CD4-positive, alpha-beta memory T cell (primary cell): ENCODE results near the gene KIAA0319L. TPM values are rescaled to one million over a fixed set of nuclear protein-coding genes. Genes with fewer than 3 reads are reported as not detected.

ENCODE experiments used
- CTCF ChIA-PET: fragments of 350-600 bp; sonication (Branson Sonifier 250); formaldehyde crosslinking; loops from one replicate; lab custom pipeline; 2021; ENCODE audit warnings: inconsistent platforms; ENCODE audit not compliant: partially characterized antibody; lab: Charles Lee
- POLR2A ChIA-PET: fragments of 350-600 bp; sonication (Branson Sonifier 250); formaldehyde crosslinking; loops from one replicate; lab custom pipeline; 2021; ENCODE audit not compliant: partially characterized antibody; lab: Charles Lee
- DNase-seq, 5 donors: peaks; one replicate each; pipeline versions ENCODE4 v3.0.0 to v3.0.0-alpha.2; 2020 to 2022; ENCODE audit warnings: mixed read lengths in 1 of 5
- H3K27ac ChIP-seq: one replicate; pipeline ENCODE4 v1.7.0; 2013; ENCODE audit warnings: low read depth, low read length
- H3K27me3 ChIP-seq: 2 replicates; pipeline ENCODE4 v1.7.0; 2013; ENCODE audit warnings: mild to moderate bottlenecking, low read length, moderate library complexity; ENCODE audit not compliant: insufficient read depth
- H3K36me3 ChIP-seq: 2 replicates; pipeline ENCODE4 v1.7.0; 2013; ENCODE audit warnings: mild to moderate bottlenecking, low read length, moderate library complexity; ENCODE audit not compliant: insufficient read depth
- H3K4me1 ChIP-seq: 2 replicates; pipeline ENCODE4 v1.7.0; 2013; ENCODE audit warnings: mild to moderate bottlenecking, low read length, moderate library complexity; ENCODE audit not compliant: insufficient read depth
- H3K4me3 ChIP-seq, 2 donors: one replicate each; pipeline ENCODE4 v1.7.0; 2013; ENCODE audit warnings: low read length in 2 of 2, mild to moderate bottlenecking in 1 of 2
- H3K9me3 ChIP-seq, 2 donors: one replicate each; pipeline ENCODE4 v1.7.0; 2013; ENCODE audit warnings: low read length in 2 of 2, control low read depth in 1 of 2; ENCODE audit not compliant: control insufficient read depth in 1 of 2
- H3K27ac Mint-ChIP-seq, 7 donors: one replicate each; pipeline ENCODE4 v1.8.0; 2020 to 2021; ENCODE audit warnings: mixed read lengths in 7 of 7, mild to moderate bottlenecking in 6 of 7, inconsistent platforms in 3 of 7, moderate library complexity in 3 of 7
- H3K27me3 Mint-ChIP-seq, 2 donors: one replicate each; pipeline ENCODE4 v1.8.0; 2020 to 2021; ENCODE audit warnings: mixed read lengths in 2 of 2
- H3K36me3 Mint-ChIP-seq, 2 donors: one replicate each; pipeline ENCODE4 v1.8.0; 2020 to 2021; ENCODE audit warnings: mixed read lengths in 2 of 2, inconsistent platforms in 1 of 2, mild to moderate bottlenecking in 1 of 2
- H3K4me1 Mint-ChIP-seq, 4 donors: one replicate each; pipeline ENCODE4 v1.8.0; 2020 to 2021; ENCODE audit warnings: mixed read lengths in 4 of 4, mild to moderate bottlenecking in 1 of 4
- H3K4me3 Mint-ChIP-seq, 8 donors: one replicate each; pipeline ENCODE4 v1.8.0; 2020 to 2021; ENCODE audit warnings: mixed read lengths in 8 of 8, mild to moderate bottlenecking in 7 of 8, moderate library complexity in 6 of 8, inconsistent platforms in 3 of 8
- H3K9me3 Mint-ChIP-seq, 8 donors: one replicate each; pipeline ENCODE4 v1.8.0; 2020 to 2021; ENCODE audit warnings: mixed read lengths in 8 of 8, mild to moderate bottlenecking in 5 of 8, inconsistent platforms in 3 of 8, moderate library complexity in 1 of 8
- intact Hi-C: fragments of 100-400 bp; cut with micrococcal nuclease; formaldehyde crosslinking; loops from one replicate; pipeline ENCODE4 v1.15.1; 2023
- polyA plus RNA-seq, 2 donors: library from polyadenylated mRNA; unstranded; fragments of 300-500 nt; fragmentation: Illumina TruSeq; gene quantifications; one replicate each; pipeline ENCODE4 v1.2.3, GENCODE V29; 2021
- total RNA-seq, 2 experiments: library from RNA; stranded (reverse); gene quantifications; one replicate each; pipeline ENCODE4 v1.2.3, GENCODE V29; 2021

The KIAA0319L gene
- total and polyA plus RNA-seq, 4 experiments from 2014 or later = 12.7 to 82.9 (median 54.3) TPM

DNA sequence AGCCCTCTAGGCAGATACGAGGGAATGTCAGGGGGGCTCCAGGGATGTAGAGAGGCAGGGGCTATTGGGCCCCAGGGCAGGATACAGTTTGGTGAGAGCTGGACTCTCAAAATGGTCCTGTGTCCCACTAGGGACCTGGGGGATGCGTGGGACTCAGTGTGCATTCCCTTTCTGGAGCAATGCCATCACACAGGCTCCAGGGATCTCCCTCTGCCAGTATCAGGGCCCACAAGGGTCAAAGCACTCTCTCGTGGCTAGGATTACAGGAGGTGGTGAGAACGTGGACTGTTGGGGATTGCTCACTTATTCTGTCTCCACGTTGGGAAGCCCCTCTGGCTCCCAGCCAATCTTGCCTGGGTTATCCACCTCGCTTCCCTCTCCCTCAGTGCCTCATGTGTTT, 25.8 kb downstream of the KIAA0319L start:
- peaks cover 7% of the 10 kb centered on the region for H3K36me3 ChIP-seq
- Mint-ChIP-seq H3K4me3 (no peak overlapping the region), H3K9me3 (peaks cover 0 to 18% (median 1%) of the 10 kb centered on the region in 8 donors), H3K4me1 (peaks cover 24 to 34% (median 27%) of the 10 kb centered on the region in 4 donors), H3K27ac (no peak overlapping the region), H3K36me3 (peaks cover 44 to 48% of the 10 kb centered on the region in 2 donors), H3K27me3 (no peaks in the 10 kb centered on the region)
- no peaks in the 10 kb centered on the region for H3K27me3 ChIP-seq
- H3K4me1 ChIP-seq = peaks cover 10% of the 10 kb centered on the region
- no peak overlapping the region for H3K4me3 ChIP-seq
- intact Hi-C loops = no loop called here
- H3K27ac ChIP-seq = no peak overlapping the region
- ChIA-PET CTCF (interaction anchor here (12.1 kb wide), 1 partner anchor 78 kb away, joined by 195 read pairs; no protein-coding TSS in a partner anchor), POLR2A (no interaction called here)
- no peak for DNase-seq
- no peaks in the 10 kb centered on the region for H3K9me3 ChIP-seq

DNA sequence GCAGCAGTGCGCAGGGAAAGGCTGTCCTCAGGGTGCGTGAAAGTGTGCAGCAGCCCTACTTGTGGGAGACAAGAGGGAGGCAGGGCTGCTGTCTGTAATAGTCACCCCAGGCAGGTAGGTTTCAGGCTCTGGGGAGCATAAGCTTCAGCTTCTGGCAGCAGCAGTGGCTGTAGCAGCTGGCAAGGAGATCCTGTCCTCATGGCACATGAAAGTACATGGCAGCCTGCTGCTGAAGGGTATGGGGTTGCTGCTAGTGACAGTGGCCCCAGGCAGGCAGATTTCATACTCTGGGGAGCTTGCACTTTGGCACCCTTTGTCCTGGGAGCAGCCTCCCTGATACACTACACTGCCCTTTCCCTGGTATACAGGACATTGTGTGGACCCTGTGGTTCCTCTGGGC, 26.3 kb downstream of the KIAA0319L start:
- H3K36me3 Mint-ChIP-seq = peaks cover 44 to 47% of the 10 kb centered on the region in 2 donors

DNA sequence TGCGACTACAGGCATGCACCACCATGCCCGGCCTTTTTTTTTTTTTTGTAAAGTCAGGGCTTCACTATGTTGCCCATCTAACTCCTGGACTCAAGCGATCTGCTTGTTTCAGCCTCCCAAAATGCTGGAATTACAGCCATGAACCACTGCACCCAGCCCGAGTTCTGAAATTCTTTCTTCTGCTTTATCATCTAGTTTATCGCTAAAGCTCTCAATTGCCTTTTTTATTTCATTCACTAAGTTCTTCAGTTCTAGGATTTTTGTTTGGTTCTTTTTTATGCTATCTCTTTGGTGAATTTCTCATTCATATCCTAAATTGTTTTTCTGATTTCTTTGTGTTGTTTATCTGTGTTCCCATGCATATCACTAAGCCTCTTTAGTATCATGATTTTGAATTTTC, 27.0 kb downstream of the KIAA0319L start:
- peaks cover 13 to 22% (median 15%) of the 10 kb centered on the region in 4 donors for H3K4me1 Mint-ChIP-seq
- H3K4me3 ChIP-seq = no peak overlapping the region
- H3K27me3 Mint-ChIP-seq = no peaks in the 10 kb centered on the region
- H3K9me3 ChIP-seq = no peaks in the 10 kb centered on the region
- POLR2A ChIA-PET = no interaction called here
- H3K27ac Mint-ChIP-seq = peak overlapping the region in 2 of 7 donors; percentile 14 to 15
- peaks cover 7% of the 10 kb centered on the region for H3K36me3 ChIP-seq
- H3K27me3 ChIP-seq = no peaks in the 10 kb centered on the region
- H3K36me3 Mint-ChIP-seq = peaks cover 42 to 47% of the 10 kb centered on the region in 2 donors
- CTCF ChIA-PET = interaction anchor here (0.7 kb wide), 1 partner anchor 22 kb away, joined by 3 read pairs; no protein-coding TSS in a partner anchor
- no peak overlapping the region for H3K4me3 Mint-ChIP-seq
- no peak overlapping the region for H3K27ac ChIP-seq
- intact Hi-C loops = no loop called here
- no peak for DNase-seq
- H3K9me3 Mint-ChIP-seq = peaks cover 0 to 26% (median 1%) of the 10 kb centered on the region in 8 donors
- peaks cover under 1% of the 10 kb centered on the region for H3K4me1 ChIP-seq

More for the DNA sequence above, 26.3 kb downstream of the KIAA0319L start:
- ChIA-PET CTCF (no interaction called here), POLR2A (no interaction called here)
- Mint-ChIP-seq H3K9me3 (peaks cover 0 to 18% (median 1%) of the 10 kb centered on the region in 8 donors), H3K4me3 (no peak overlapping the region), H3K27ac (no peak overlapping the region), H3K4me1 (peaks cover 20 to 30% (median 22%) of the 10 kb centered on the region in 4 donors), H3K27me3 (no peaks in the 10 kb centered on the region)
- no peak overlapping the region for H3K27ac ChIP-seq
- no peaks in the 10 kb centered on the region for H3K9me3 ChIP-seq
- H3K4me1 ChIP-seq = peaks cover 7% of the 10 kb centered on the region
- H3K4me3 ChIP-seq = no peak overlapping the region
- H3K27me3 ChIP-seq = no peaks in the 10 kb centered on the region
- intact Hi-C loops = no loop called here
- H3K36me3 ChIP-seq = peaks cover 7% of the 10 kb centered on the region
- no peak for DNase-seq

DNA sequence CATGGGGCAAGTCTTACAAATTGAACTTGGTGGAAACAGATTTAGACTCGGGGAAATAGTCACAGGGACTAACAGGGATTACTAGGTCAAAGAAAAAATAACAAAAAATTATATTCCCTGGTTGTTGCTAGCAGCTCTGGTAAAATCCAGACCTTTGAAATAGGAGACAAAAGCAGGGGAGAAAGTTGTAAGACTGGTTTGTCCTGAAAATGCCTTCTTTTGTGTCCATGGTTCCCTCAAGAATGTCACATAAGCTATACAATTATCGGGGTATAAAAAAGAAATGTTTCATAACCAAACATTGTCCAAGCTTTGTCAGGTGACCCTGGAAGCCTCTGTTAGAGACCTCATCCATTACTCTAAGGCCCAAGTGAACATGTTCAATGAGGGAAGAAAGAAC, 33.1 kb downstream of the KIAA0319L start:
- no peak overlapping the region for H3K4me3 ChIP-seq
- ChIA-PET CTCF (no interaction called here), POLR2A (interaction anchor here (1.1 to 1.4 kb wide), 2 partner anchors 12 to 15 kb away, joined by 3 read pairs; no protein-coding TSS in a partner anchor)
- Mint-ChIP-seq H3K4me3 (no peak overlapping the region), H3K9me3 (peaks cover 0 to 22% (median 2%) of the 10 kb centered on the region in 8 donors), H3K27me3 (no peaks in the 10 kb centered on the region), H3K27ac (peak overlapping the region in 3 of 7 donors; percentile 8 to 36 (median 21)), H3K4me1 (peaks cover 12 to 28% (median 19%) of the 10 kb centered on the region in 4 donors), H3K36me3 (peaks cover 23 to 41% of the 10 kb centered on the region in 2 donors)
- H3K27me3 ChIP-seq = no peaks in the 10 kb centered on the region
- no peaks in the 10 kb centered on the region for H3K9me3 ChIP-seq
- intact Hi-C loops = no loop called here
- no peaks in the 10 kb centered on the region for H3K36me3 ChIP-seq
- DNase-seq = no peak
- H3K27ac ChIP-seq = no peak overlapping the region
- peaks cover 7% of the 10 kb centered on the region for H3K4me1 ChIP-seq

DNA sequence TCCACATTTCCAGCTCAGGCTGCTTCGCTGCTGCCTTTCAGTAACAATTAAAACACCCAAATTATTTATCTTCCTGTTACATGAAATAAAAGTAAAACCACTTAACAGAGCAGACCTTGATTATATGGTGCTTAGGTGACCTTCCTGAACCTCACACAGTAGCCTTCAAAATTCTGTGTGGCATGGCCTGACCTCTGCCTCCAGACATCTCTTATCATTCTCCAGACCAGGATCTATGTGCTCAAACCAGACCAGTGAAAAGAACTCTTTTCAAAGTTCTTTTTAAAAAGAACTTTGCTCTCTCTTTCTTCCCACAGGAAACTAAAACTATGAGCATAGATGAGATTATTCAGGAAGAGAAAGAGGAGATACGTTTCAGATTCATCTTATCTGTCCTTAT, 37.8 kb downstream of the KIAA0319L start:
- intact Hi-C loops = no loop called here
- no peaks in the 10 kb centered on the region for H3K27me3 ChIP-seq
- no peaks in the 10 kb centered on the region for H3K36me3 ChIP-seq
- H3K4me1 ChIP-seq = peaks cover 7% of the 10 kb centered on the region
- POLR2A ChIA-PET = no interaction called here
- no peak overlapping the region for H3K4me3 ChIP-seq
- H3K27ac ChIP-seq = no peak overlapping the region
- no peaks in the 10 kb centered on the region for H3K9me3 ChIP-seq
- peaks cover 24 to 52% (median 45%) of the 10 kb centered on the region in 4 donors for H3K4me1 Mint-ChIP-seq
- peaks cover 31 to 54% of the 10 kb centered on the region in 2 donors for H3K36me3 Mint-ChIP-seq
- H3K4me3 Mint-ChIP-seq = peak overlapping the region in 1 of 8 donors; percentile 26
- CTCF ChIA-PET = interaction anchor here (4.2 kb wide), 1 partner anchor 15 kb away, joined by 14 read pairs; no protein-coding TSS in a partner anchor
- no peak for DNase-seq
- no peaks in the 10 kb centered on the region for H3K27me3 Mint-ChIP-seq
- H3K9me3 Mint-ChIP-seq = peaks cover 8 to 30% (median 24%) of the 10 kb centered on the region in 8 donors
- peak overlapping the region; percentile 12 to 86 (median 74) for H3K27ac Mint-ChIP-seq

DNA sequence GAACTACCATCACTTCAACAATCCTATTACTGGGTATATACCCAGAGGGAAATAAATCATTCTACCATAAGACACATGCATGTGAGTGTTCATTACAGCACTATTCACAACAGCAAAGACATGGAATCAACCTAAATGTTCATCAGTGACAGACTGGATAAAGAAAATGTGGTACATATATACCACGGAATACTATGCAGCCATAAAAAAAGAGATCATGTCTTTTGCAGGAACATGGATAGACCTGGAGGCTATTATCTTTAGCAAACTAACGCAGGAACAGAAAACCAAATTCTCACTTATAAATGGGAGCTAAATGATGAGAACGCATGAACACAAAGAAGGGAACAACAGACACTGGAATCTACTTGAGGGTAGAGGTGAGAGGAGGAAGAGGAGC, 39.0 kb downstream of the KIAA0319L start:
- Mint-ChIP-seq H3K4me1 (peaks cover 25 to 53% (median 44%) of the 10 kb centered on the region in 4 donors), H3K27me3 (no peaks in the 10 kb centered on the region), H3K9me3 (peaks cover 8 to 32% (median 23%) of the 10 kb centered on the region in 8 donors), H3K27ac (peak overlapping the region in 2 of 7 donors; percentile 58 to 79), H3K36me3 (peaks cover 25 to 54% of the 10 kb centered on the region in 2 donors), H3K4me3 (peak overlapping the region in 1 of 8 donors; percentile 42)
- H3K27ac ChIP-seq = no peak overlapping the region
- intact Hi-C loops = no loop called here
- H3K27me3 ChIP-seq = no peaks in the 10 kb centered on the region
- no peak overlapping the region for H3K4me3 ChIP-seq
- peaks cover 7% of the 10 kb centered on the region for H3K4me1 ChIP-seq
- ChIA-PET CTCF (interaction anchor here (4.2 kb wide), 2 partner anchors 16 to 67 kb away, joined by 14 to 17 read pairs; no protein-coding TSS in a partner anchor), POLR2A (interaction anchor here (1.2 kb wide), 1 partner anchor 12 kb away, joined by 3 read pairs; no protein-coding TSS in a partner anchor)
- no peak for DNase-seq
- no peaks in the 10 kb centered on the region for H3K36me3 ChIP-seq
- H3K9me3 ChIP-seq = no peaks in the 10 kb centered on the region

DNA sequence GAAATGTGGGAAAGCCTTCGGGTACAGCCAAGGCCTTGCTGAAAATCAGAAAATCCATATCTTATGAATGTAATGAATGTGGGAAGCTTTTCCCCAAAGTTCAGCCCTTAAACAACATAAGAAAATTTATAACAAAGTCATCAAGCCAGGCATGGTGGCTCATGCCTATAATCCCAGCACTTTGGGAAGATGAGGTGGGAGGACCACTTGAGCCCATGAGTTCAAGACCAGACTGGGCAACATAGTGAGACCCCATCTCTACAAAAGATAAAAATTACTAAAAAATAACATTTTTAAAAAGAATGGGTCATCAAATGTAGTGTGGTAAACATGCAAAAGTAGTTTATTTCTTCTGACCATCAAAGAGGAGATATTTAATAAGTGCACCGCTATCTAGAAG, 45.9 kb downstream of the KIAA0319L start:
- CTCF ChIA-PET = interaction anchor here (0.6 to 5.9 kb wide), 4 partner anchors 22 to 60 kb away, joined by 3 to 34 read pairs (median 4); no protein-coding TSS in a partner anchor
- Histone ChIP-seq H3K27me3 (no peaks in the 10 kb centered on the region), H3K4me3 (no peak overlapping the region), H3K27ac (no peak overlapping the region), H3K4me1 (peaks cover 40% of the 10 kb centered on the region), H3K9me3 (no peaks in the 10 kb centered on the region), H3K36me3 (no peaks in the 10 kb centered on the region)
- Mint-ChIP-seq H3K36me3 (peaks cover 14 to 23% of the 10 kb centered on the region in 2 donors), H3K9me3 (peaks cover 2 to 18% (median 13%) of the 10 kb centered on the region in 8 donors), H3K4me1 (peaks cover 45 to 69% (median 51%) of the 10 kb centered on the region in 4 donors), H3K4me3 (no peak overlapping the region), H3K27ac (no peak overlapping the region), H3K27me3 (no peaks in the 10 kb centered on the region)
- no peak for DNase-seq
- POLR2A ChIA-PET = interaction anchor here (0.5 to 1.0 kb wide), 3 partner anchors 9 to 60 kb away, joined by 3 to 4 read pairs (median 4); no protein-coding TSS in a partner anchor
- intact Hi-C loops = no loop called here
